Smooth muscle cell (in vitro differentiated cells): ENCODE results near the gene RAVER2. TPM values are rescaled to one million over a fixed set of nuclear protein-coding genes. Genes with fewer than 3 reads are reported as not detected.
"Not testable (repeated sequence)": the region's sequence is repeated elsewhere in the genome, so short reads cannot be mapped to it uniquely, and the experiment has no call there.

Experiments used
- DNase-seq: peaks from one replicate; lab custom pipeline; 2025; ENCODE audit not compliant: unreplicated experiment; lab: John Stamatoyannopoulos, UW
- H2AFZ ChIP-seq: fragments of 200-600 bp; sonication (generic); 2 replicates; pipeline ENCODE4 v1.6.0; 2016; ENCODE audit warnings: antibody characterized with exemption, low read depth, mild to moderate bottlenecking
- H3F3A ChIP-seq: fragments of 200-600 bp; sonication (generic); 2 replicates; pipeline ENCODE4 v1.6.0; 2017; ENCODE audit warnings: antibody characterized with exemption, low read depth
- H3K27ac ChIP-seq: fragments of 200-600 bp; sonication (generic); 2 replicates; pipeline ENCODE4 v1.5.1; 2016; ENCODE audit warnings: low read depth, mild to moderate bottlenecking
- H3K27me3 ChIP-seq: fragments of 200-600 bp; sonication (generic); 2 replicates; pipeline ENCODE4 v1.6.1; 2016; ENCODE audit warnings: low read depth, mild to moderate bottlenecking
- H3K36me3 ChIP-seq: fragments of 200-600 bp; sonication (generic); 2 replicates; pipeline ENCODE4 v1.5.1; 2016; ENCODE audit warnings: low read depth
- H3K4me1 ChIP-seq: fragments of 200-600 bp; sonication (generic); 2 replicates; pipeline ENCODE4 v1.5.1; 2016; ENCODE audit warnings: low read depth
- H3K4me2 ChIP-seq: fragments of 200-600 bp; sonication (generic); 2 replicates; pipeline ENCODE4 v1.6.0; 2016; ENCODE audit warnings: mild to moderate bottlenecking
- H3K4me3 ChIP-seq: fragments of 200-600 bp; sonication (generic); 2 replicates; pipeline ENCODE4 v1.5.1; 2016; ENCODE audit warnings: mild to moderate bottlenecking
- H3K79me2 ChIP-seq: fragments of 200-600 bp; sonication (generic); 2 replicates; pipeline ENCODE4 v1.6.0; 2016; ENCODE audit warnings: low read depth, mild to moderate bottlenecking
- H3K9ac ChIP-seq: fragments of 200-600 bp; sonication (generic); 2 replicates; pipeline ENCODE4 v1.6.0; 2016; ENCODE audit warnings: low read depth
- H3K9me3 ChIP-seq: fragments of 200-600 bp; sonication (generic); replicated peaks from 2 replicates; pipeline ENCODE4 v1.5.1; 2016; ENCODE audit warnings: low read depth
- H4K20me1 ChIP-seq: fragments of 200-600 bp; sonication (generic); 2 replicates; pipeline ENCODE4 v1.6.0; 2016; ENCODE audit warnings: low read depth
- WGBS: methylation state at CpG from one replicate; pipeline ENCODE4 v1.1.7; 2016; ENCODE audit warnings: low lambda C conversion rate; 5-methylcytosine and 5-hydroxymethylcytosine counted together
- polyA plus RNA-seq: library from polyadenylated mRNA; unstranded; fragments of >200 nt; fragmentation: Nextera tagmentation; extraction: Ambion mirVana; gene quantifications from 2 replicates; pipeline ENCODE4 v1.2.1, GENCODE V29; 2016
- total RNA-seq: library from RNA; depleted of rRNA; stranded (reverse); fragments of >200 nt; gene quantifications from 2 replicates; pipeline ENCODE4 v1.2.3, GENCODE V29; 2014
- TF ChIP-seq, protein P1 (sequence below): fragments of 200-600 bp; sonication (generic); IDR thresholded peaks from 2 replicates; pipeline ENCODE4 v1.5.1; 2017; ENCODE audit warnings: borderline replicate concordance, mild to moderate bottlenecking, antibody characterized with exemption; ENCODE audit not compliant: insufficient read depth, poor library complexity, severe bottlenecking

Gene RAVER2
- total and polyA plus RNA-seq, 2 experiments from 2014 or later, result 2.8 to 9.8 TPM

GRCh38 chr1:64701071-64701470 lies 43.8 kb upstream of the RAVER2 start:
- TF ChIP-seq, protein P1, sequence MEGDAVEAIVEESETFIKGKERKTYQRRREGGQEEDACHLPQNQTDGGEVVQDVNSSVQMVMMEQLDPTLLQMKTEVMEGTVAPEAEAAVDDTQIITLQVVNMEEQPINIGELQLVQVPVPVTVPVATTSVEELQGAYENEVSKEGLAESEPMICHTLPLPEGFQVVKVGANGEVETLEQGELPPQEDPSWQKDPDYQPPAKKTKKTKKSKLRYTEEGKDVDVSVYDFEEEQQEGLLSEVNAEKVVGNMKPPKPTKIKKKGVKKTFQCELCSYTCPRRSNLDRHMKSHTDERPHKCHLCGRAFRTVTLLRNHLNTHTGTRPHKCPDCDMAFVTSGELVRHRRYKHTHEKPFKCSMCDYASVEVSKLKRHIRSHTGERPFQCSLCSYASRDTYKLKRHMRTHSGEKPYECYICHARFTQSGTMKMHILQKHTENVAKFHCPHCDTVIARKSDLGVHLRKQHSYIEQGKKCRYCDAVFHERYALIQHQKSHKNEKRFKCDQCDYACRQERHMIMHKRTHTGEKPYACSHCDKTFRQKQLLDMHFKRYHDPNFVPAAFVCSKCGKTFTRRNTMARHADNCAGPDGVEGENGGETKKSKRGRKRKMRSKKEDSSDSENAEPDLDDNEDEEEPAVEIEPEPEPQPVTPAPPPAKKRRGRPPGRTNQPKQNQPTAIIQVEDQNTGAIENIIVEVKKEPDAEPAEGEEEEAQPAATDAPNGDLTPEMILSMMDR, result no peak
- WGBS, result 90% methylated on average over 5 of the region's 5 CpGs
- no peak overlapping the region for H2AFZ ChIP-seq

DNA sequence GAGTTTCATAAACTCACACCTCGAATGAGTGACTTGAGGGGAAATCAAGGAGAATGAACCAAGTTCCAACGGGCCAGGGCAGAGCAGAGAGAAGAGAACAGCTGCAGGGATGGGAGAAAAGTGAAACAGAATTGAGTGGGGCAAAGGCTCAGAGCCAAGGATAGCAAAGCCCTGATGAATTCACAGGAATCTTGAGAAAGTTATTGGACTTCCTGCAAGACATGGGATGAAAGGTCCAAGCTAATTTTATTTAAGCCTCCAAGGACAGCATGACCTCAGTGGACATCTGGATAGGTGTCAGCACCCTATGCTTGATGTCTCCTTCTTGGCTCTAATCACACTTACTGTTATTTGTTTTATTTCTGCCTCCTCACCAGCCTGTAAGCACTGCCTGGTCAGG lies 43.0 kb upstream of the RAVER2 start:
- Histone ChIP-seq H3K27me3 (no peaks in the 10 kb centered on the region), H3K4me2 (no peak overlapping the region), H3F3A (no peaks in the 10 kb centered on the region), H2AFZ (no peak overlapping the region), H3K9ac (no peak overlapping the region), H3K79me2 (no peaks in the 10 kb centered on the region), H3K4me1 (peaks cover 4% of the 10 kb centered on the region), H3K9me3 (no peaks in the 10 kb centered on the region), H4K20me1 (no peaks in the 10 kb centered on the region), H3K36me3 (no peaks in the 10 kb centered on the region), H3K27ac (no peak overlapping the region), H3K4me3 (no peak overlapping the region)
- TF ChIP-seq, protein P1, result no peak
- DNase-seq, result no peak
- 91% methylated on average over 2 of the region's 2 CpGs for WGBS

More at GRCh38 chr1:64701071-64701470, 43.8 kb upstream of the RAVER2 start:
- Histone ChIP-seq H3K4me2 (no peak overlapping the region), H3K9ac (no peak overlapping the region), H3K4me3 (no peak overlapping the region), H4K20me1 (no peaks in the 10 kb centered on the region), H3K79me2 (no peaks in the 10 kb centered on the region), H3K27ac (no peak overlapping the region), H3K9me3 (no peaks in the 10 kb centered on the region), H3K27me3 (no peaks in the 10 kb centered on the region), H3K36me3 (no peaks in the 10 kb centered on the region), H3K4me1 (peaks cover 4% of the 10 kb centered on the region), H3F3A (no peaks in the 10 kb centered on the region)
- DNase-seq, result no peak

DNA sequence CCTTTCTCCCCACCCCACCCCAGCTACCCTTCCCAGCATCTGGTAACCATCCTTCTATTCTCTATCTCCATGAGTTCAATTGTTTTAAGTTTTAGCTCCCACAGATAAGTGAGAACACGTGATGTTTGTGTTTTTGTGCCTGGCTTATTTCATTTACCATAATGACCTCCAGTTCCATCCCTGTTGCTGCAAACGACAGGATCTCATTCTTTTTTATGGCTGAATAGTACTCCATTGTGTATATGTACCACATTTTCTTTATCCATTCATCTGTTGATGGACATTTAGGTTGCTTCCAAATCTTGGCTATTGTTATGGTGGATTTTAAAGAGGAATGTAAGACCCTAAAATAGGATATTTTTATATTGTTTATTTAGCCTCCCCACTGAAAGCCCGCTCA lies 42.2 kb upstream of the RAVER2 start:
- H3K79me2 ChIP-seq, H3K4me3 ChIP-seq, H3K9me3 ChIP-seq, H3K27ac ChIP-seq, H3K9ac ChIP-seq, H3F3A ChIP-seq, H3K4me2 ChIP-seq, H3K4me1 ChIP-seq, H3K36me3 ChIP-seq, DNase-seq, H4K20me1 ChIP-seq, H2AFZ ChIP-seq, H3K27me3 ChIP-seq: not testable (repeated sequence)
- WGBS, result 92% methylated on average over 3 of the region's 3 CpGs

- WGBS, result 73% methylated on average over 2 of the region's 2 CpGs
- Histone ChIP-seq H3F3A (no peaks in the 10 kb centered on the region), H3K9me3 (no peaks in the 10 kb centered on the region), H3K4me1 (peaks cover 4% of the 10 kb centered on the region), H3K79me2 (no peaks in the 10 kb centered on the region), H3K27ac (no peak overlapping the region), H3K27me3 (no peaks in the 10 kb centered on the region), H3K4me3 (no peak overlapping the region), H3K36me3 (no peaks in the 10 kb centered on the region), H3K9ac (no peak overlapping the region), H2AFZ (no peak overlapping the region), H3K4me2 (no peak overlapping the region), H4K20me1 (no peaks in the 10 kb centered on the region)
- TF ChIP-seq, protein P1, result no peak
- no peak for DNase-seq
These were observed 41.3 kb upstream of the RAVER2 start for GRCh38 chr1:64703600-64703999.
